HepG2 (cell line): ENCODE data around the gene ATOH7. TPM values are rescaled to one million over a fixed set of nuclear protein-coding genes. Genes with fewer than 3 reads are reported as not detected.

ENCODE experiments used
- ATAC-seq: fragments of 200-7000 bp; cut with Tn5 transposase; 3 replicates; pipeline ENCODE4 v1.9.1; 2020; ENCODE audit warnings: mild to moderate bottlenecking, moderate library complexity
- BruUV-seq: library from RNA; stranded (reverse); fragments of 400-500 nt; replicated peaks from 2 replicates; lab custom pipeline; 2021; lab: Mats Ljungman, UMichigan
- CTCF ChIA-PET: fragments of 300-600 bp; formaldehyde crosslinking; extraction: SDS; loops from one replicate; lab custom pipeline; 2021; ENCODE audit warnings: low total read pairs, inconsistent platforms, low intra/inter-chr PET ratio; lab: Yijun Ruan, JAX
- POLR2A ChIA-PET: fragments of 350-600 bp; sonication (Branson Sonifier 250); formaldehyde crosslinking; loops from one replicate; lab custom pipeline; 2020; ENCODE audit warnings: antibody characterized with exemption, inconsistent platforms; lab: Yijun Ruan, JAX
- DNase-seq: peaks from one replicate; pipeline ENCODE4 v3.0.0-alpha.2; 2015; ENCODE audit warnings: low spot score
- FAIRE-seq: peaks from 3 replicates; lab custom pipeline; 2011; peaks lifted over from hg19 to GRCh38; lab: Jason Lieb, UNC
- H2AFZ ChIP-seq: one replicate; pipeline ENCODE4 v1.6.1; 2011; ENCODE audit warnings: low read length, inconsistent platforms
- H3K27ac ChIP-seq: fragments of 300-600 bp; 3 replicates; pipeline ENCODE4 v1.8.0; 2011; ENCODE audit warnings: mixed run types, mild to moderate bottlenecking, mixed read lengths, low read length, inconsistent platforms; ENCODE audit not compliant: insufficient read depth; ENCODE audit errors: extremely low read length
- H3K27me3 ChIP-seq, 2 experiments: fragments of 200-600 bp in 1 of 2; 2 replicates in 1 of 2; 3 replicates in 1 of 2; pipeline versions ENCODE4 v1.6.0 to v1.8.0; 2011; ENCODE audit warnings: low read length in 2 of 2, mild to moderate bottlenecking in 2 of 2, moderate library complexity in 2 of 2, inconsistent platforms in 1 of 2; ENCODE audit not compliant: insufficient read depth in 2 of 2, control insufficient read depth in 1 of 2
- H3K36me3 ChIP-seq, 2 experiments: fragments of 200-600 bp in 1 of 2; replicated peaks in 1 of 2; 2 replicates in 1 of 2; 3 replicates in 1 of 2; pipeline versions ENCODE4 v1.5.1 to v1.8.0; 2011; ENCODE audit warnings: low read length in 2 of 2, inconsistent platforms in 1 of 2; ENCODE audit not compliant: insufficient read depth in 2 of 2, control insufficient read depth in 1 of 2
- H3K4me1 ChIP-seq: 2 replicates; pipeline ENCODE4 v1.5.1; 2012; ENCODE audit warnings: low read length, inconsistent platforms; ENCODE audit not compliant: insufficient read depth
- H3K4me2 ChIP-seq: 2 replicates; pipeline ENCODE4 v1.6.0; 2011; ENCODE audit warnings: low read depth, low read length, inconsistent platforms
- H3K4me3 ChIP-seq, 3 experiments: fragments of 200-600 bp in 1 of 3; sonication (generic), shearing (Covaris generic) in 1 of 3; replicated peaks in 1 of 3; 2 replicates each; pipeline ENCODE4 v1.5.1; 2011 to 2016; ENCODE audit warnings: low read length in 3 of 3, inconsistent platforms in 2 of 3, low read depth in 2 of 3, mild to moderate bottlenecking in 2 of 3, control low read depth in 1 of 3, mixed read lengths in 1 of 3; ENCODE audit not compliant: insufficient read depth in 1 of 3
- H3K79me2 ChIP-seq: one replicate; pipeline ENCODE4 v1.6.1; 2011; ENCODE audit warnings: low read length, inconsistent platforms; ENCODE audit not compliant: insufficient read depth
- H3K9ac ChIP-seq: 2 replicates; pipeline ENCODE4 v1.6.0; 2011; ENCODE audit warnings: mild to moderate bottlenecking, low read depth, low read length, inconsistent platforms; ENCODE audit not compliant: insufficient read depth
- H3K9me3 ChIP-seq: 2 replicates; pipeline ENCODE4 v1.5.1; 2012; ENCODE audit warnings: mild to moderate bottlenecking, low read length
- H4K20me1 ChIP-seq: 2 replicates; pipeline ENCODE4 v1.6.0; 2011; ENCODE audit warnings: inconsistent platforms, mild to moderate bottlenecking, low read length, moderate library complexity; ENCODE audit not compliant: insufficient read depth
- CEBPZ ChIP-seq: IDR thresholded peaks from 2 replicates; pipeline ENCODE4 v1.6.1; 2012; ENCODE audit warnings: low read length, improper control_type of control experiment
- ZMYM2 ChIP-seq: sonication (generic); formaldehyde crosslinking; IDR thresholded peaks from 2 replicates; pipeline ENCODE4 v1.8.0; 2022; ENCODE audit warnings: mild to moderate bottlenecking, missing genetic modification reagents
- WGBS: methylation state at CpG from one replicate; pipeline ENCODE4 v1.1.6; 2017; ENCODE audit warnings: low lambda C conversion rate; 5-methylcytosine and 5-hydroxymethylcytosine counted together
- in situ Hi-C: cut with HindIII; loops from 2 replicates; pipeline ENCODE4 v1.10.0; 2017; ENCODE audit warnings: low pct_unique_long_range_greater_than_20kb; ENCODE audit not compliant: extremely low pct_ligation_motif_present
- intact Hi-C: fragments of 100-400 bp; cut with micrococcal nuclease; formaldehyde crosslinking; loops from one replicate; pipeline ENCODE4 v1.10.0; 2022; ENCODE audit not compliant: unreplicated experiment
- polyA plus RNA-seq, 8 experiments: library from polyadenylated mRNA; depleted of rRNA in 3 of 8; stranded (reverse) in 7 of 8; unstranded in 1 of 8; fragments of >200 nt; fragmentation: Illumina TruSeq in 4 of 8; extraction: Trizol in 4 of 8; gene quantifications; 2 replicates each; pipeline versions ENCODE4 v1.2.1 to v1.2.3, GENCODE V29; 2011 to 2016; ENCODE audit warnings: low read depth in 4 of 8, missing spikeins in 1 of 8, mixed read lengths in 1 of 8; ENCODE audit not compliant: insufficient read depth in 1 of 8
- total RNA-seq, 5 experiments: library from RNA; depleted of rRNA; stranded (reverse); fragments of >200 nt; fragmentation: Illumina TruSeq; extraction: Trizol; gene quantifications; 2 replicates each; pipeline ENCODE4 v1.2.3, GENCODE V29; 2016; ENCODE audit warnings: low read depth in 1 of 5
- TF ChIP-seq, protein P1 (sequence below): sonication (generic); formaldehyde crosslinking; IDR thresholded peaks from 2 replicates; pipeline ENCODE4 v1.5.1; 2020; ENCODE audit warnings: missing genetic modification reagents, mild to moderate bottlenecking, borderline replicate concordance

ATOH7 gene
- total and polyA plus RNA-seq, 2 of the 13 experiments (the other 11 are each of a cell fraction or from before 2014, with no cell fraction given) = 0.07 to 0.11 TPM

DNA sequence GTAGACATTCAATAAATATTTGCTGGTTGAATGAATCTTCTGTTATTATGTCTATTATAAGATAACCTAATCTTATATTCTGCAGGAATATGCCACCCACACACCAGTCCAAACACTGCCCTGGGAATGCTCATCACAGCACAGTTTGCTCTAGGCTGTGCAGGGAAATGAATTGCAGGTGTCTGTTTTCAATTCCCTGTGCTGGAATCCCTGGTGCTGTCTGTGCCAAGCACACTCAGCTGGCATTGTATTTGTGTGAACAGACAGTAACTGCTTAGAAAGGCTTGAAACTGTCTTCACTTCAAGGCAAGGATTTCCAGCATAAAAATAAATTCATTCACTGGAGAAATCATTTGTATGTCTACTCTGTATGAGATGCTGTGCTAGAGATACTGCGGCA is 20.2 kb downstream of the ATOH7 start:
- DNase-seq (no peak), ATAC-seq (no peak), FAIRE-seq (no peak)
- Histone ChIP-seq H4K20me1 (no peaks in the 10 kb centered on the region), H3K27me3 (0 out of 5 replicates have a peak, but pooled peaks cover 0 to 3% of the 10 kb centered on the region in 2 experiments), H3K79me2 (no peaks in the 10 kb centered on the region), H3K4me2 (no peak overlapping the region), H3K9me3 (no peaks in the 10 kb centered on the region), H3K36me3 (no peaks in the 10 kb centered on the region), H3K9ac (no peak overlapping the region), H3K4me3 (no peak overlapping the region), H3K4me1 (peaks cover 7% of the 10 kb centered on the region; the same call in 1 of the 2 replicates), H2AFZ (no peak overlapping the region), H3K27ac (no peak overlapping the region)
- no peak for TF ChIP-seq CEBPZ
- TF ChIP-seq ZMYM2 (CRISPR knock-in tag) = no peak
- TF ChIP-seq, protein P1, sequence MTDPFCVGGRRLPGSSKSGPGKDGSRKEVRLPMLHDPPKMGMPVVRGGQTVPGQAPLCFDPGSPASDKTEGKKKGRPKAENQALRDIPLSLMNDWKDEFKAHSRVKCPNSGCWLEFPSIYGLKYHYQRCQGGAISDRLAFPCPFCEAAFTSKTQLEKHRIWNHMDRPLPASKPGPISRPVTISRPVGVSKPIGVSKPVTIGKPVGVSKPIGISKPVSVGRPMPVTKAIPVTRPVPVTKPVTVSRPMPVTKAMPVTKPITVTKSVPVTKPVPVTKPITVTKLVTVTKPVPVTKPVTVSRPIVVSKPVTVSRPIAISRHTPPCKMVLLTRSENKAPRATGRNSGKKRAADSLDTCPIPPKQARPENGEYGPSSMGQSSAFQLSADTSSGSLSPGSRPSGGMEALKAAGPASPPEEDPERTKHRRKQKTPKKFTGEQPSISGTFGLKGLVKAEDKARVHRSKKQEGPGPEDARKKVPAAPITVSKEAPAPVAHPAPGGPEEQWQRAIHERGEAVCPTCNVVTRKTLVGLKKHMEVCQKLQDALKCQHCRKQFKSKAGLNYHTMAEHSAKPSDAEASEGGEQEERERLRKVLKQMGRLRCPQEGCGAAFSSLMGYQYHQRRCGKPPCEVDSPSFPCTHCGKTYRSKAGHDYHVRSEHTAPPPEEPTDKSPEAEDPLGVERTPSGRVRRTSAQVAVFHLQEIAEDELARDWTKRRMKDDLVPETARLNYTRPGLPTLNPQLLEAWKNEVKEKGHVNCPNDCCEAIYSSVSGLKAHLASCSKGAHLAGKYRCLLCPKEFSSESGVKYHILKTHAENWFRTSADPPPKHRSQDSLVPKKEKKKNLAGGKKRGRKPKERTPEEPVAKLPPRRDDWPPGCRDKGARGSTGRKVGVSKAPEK (CRISPR knock-in tag) = no peak
- WGBS = 0% methylated on average over 1 of the region's 1 CpG
- in situ Hi-C loops = loop anchor here (5.0 to 10.0 kb wide), 2 partner anchors 91 to 357 kb away; no protein-coding TSS in a partner anchor
- intact Hi-C loops = loop anchor here (1.0 to 2.0 kb wide), 2 partner anchors 91 to 137 kb away; no protein-coding TSS in a partner anchor
- CTCF ChIA-PET = interaction anchor here (2.5 kb wide), 1 partner anchor 91 kb away, joined by 20 read pairs; no protein-coding TSS in a partner anchor
- no TSS peak for BruUV-seq
- POLR2A ChIA-PET = no interaction called here
